A549 (cell line): ENCODE measurements around the gene COQ7. TPM values are rescaled to one million over a fixed set of nuclear protein-coding genes. Genes with fewer than 3 reads are reported as not detected.

Experiments
- ATAC-seq, 2 experiments: fragments of 200-7000 bp in 1 of 2; fragments of >200 bp in 1 of 2; cut with Nextera tagmentation in 1 of 2; cut with Tn5 transposase in 1 of 2; 3 replicates each; pipeline versions ENCODE4 v1.8.0 to v1.9.1; 2018 to 2020; ENCODE audit warnings: mild to moderate bottlenecking in 1 of 2, moderate library complexity in 1 of 2
- CTCF ChIA-PET: fragments of 300-600 bp; sonication (Branson Sonifier 250); formaldehyde crosslinking; extraction: SDS; loops from one replicate; lab custom pipeline; 2021; ENCODE audit warnings: antibody characterized with exemption, inconsistent platforms; lab: Yijun Ruan, JAX
- POLR2A ChIA-PET: fragments of 350-600 bp; formaldehyde crosslinking; extraction: SDS; loops from one replicate; lab custom pipeline; 2021; ENCODE audit warnings: antibody characterized with exemption, inconsistent platforms; lab: Yijun Ruan, JAX
- DNase-seq, 2 experiments: peaks; one replicate each; pipeline versions ENCODE4 v3.0.0 to v3.0.0-alpha.2; 2011 to 2016; ENCODE audit warnings: low read depth in 1 of 2, low spot score in 1 of 2
- FAIRE-seq: peaks from 2 replicates; lab custom pipeline; 2011; peaks lifted over from hg19 to GRCh38; lab: Jason Lieb, UNC
- H3K27ac ChIP-seq, 2 experiments: fragments of >200 bp; sonication (Bioruptor Twin); formaldehyde crosslinking; 3 replicates each; pipeline ENCODE4 v1.5.1; 2016 to 2017
- H3K4me1 ChIP-seq: fragments of >200 bp; sonication (Bioruptor Twin); formaldehyde crosslinking; 3 replicates; pipeline ENCODE4 v1.6.1; 2016
- H3K4me2 ChIP-seq: fragments of >200 bp; sonication (Bioruptor Twin); formaldehyde crosslinking; 3 replicates; pipeline ENCODE4 v1.6.1; 2016
- H3K4me3 ChIP-seq: fragments of >200 bp; sonication (Bioruptor Twin); formaldehyde crosslinking; 3 replicates; pipeline ENCODE4 v1.5.1; 2016
- H3K9me3 ChIP-seq: fragments of >200 bp; sonication (Bioruptor Twin); formaldehyde crosslinking; 3 replicates; pipeline ENCODE4 v1.6.1; 2016
- BHLHE40 ChIP-seq: IDR thresholded peaks from 2 replicates; pipeline ENCODE4 v1.6.1; 2012; ENCODE audit warnings: low read depth, low read length, inconsistent platforms
- CBX2 ChIP-seq: fragments of 200-600 bp; sonication (generic); IDR thresholded peaks from 2 replicates; pipeline ENCODE4 v1.6.1; 2016; ENCODE audit warnings: low read depth, mild to moderate bottlenecking, borderline replicate concordance
- CHD4 ChIP-seq: fragments of 200-600 bp; sonication (generic); IDR thresholded peaks from 2 replicates; pipeline ENCODE4 v1.6.1; 2016; ENCODE audit warnings: antibody characterized with exemption, mild to moderate bottlenecking, borderline replicate concordance
- CTCF ChIP-seq: fragments of >200 bp; sonication (Bioruptor Twin); formaldehyde crosslinking; IDR thresholded peaks from 3 replicates; pipeline ENCODE4 v1.5.1; 2016
- EHF ChIP-seq: fragments of 250-450 bp; sonication (Bioruptor Pico); IDR thresholded peaks from 2 replicates; pipeline ENCODE4 v1.5.0; 2020; ENCODE audit warnings: mild to moderate bottlenecking
- ESRRA ChIP-seq: fragments of 150-350 bp; IDR thresholded peaks from 2 replicates; pipeline ENCODE4 v1.6.1; 2014; ENCODE audit warnings: mild to moderate bottlenecking, low read length, borderline replicate concordance
- FOSB ChIP-seq: fragments of 250-450 bp; sonication (Bioruptor Pico); IDR thresholded peaks from 2 replicates; pipeline ENCODE4 v1.5.0; 2020; ENCODE audit warnings: mild to moderate bottlenecking, moderate library complexity
- FOSL2 ChIP-seq, 2 experiments: fragments of 450-650 bp in 1 of 2; fragments of >200 bp in 1 of 2; sonication (Bioruptor Twin) in 1 of 2; formaldehyde crosslinking; IDR thresholded peaks; 2 replicates each; pipeline versions ENCODE4 v1.5.0 to v1.6.1; 2016 to 2020; ENCODE audit warnings: mild to moderate bottlenecking in 1 of 2, moderate library complexity in 1 of 2
- FOXS1 ChIP-seq: fragments of 250-450 bp; sonication (Bioruptor Pico); IDR thresholded peaks from 2 replicates; pipeline ENCODE4 v1.5.0; 2020; ENCODE audit warnings: mild to moderate bottlenecking, moderate library complexity
- HES2 ChIP-seq: fragments of >200 bp; sonication (Bioruptor Twin); formaldehyde crosslinking; IDR thresholded peaks from 2 replicates; pipeline ENCODE4 v1.6.1; 2016
- HEYL ChIP-seq: fragments of 250-450 bp; sonication (Bioruptor Pico); IDR thresholded peaks from 2 replicates; pipeline ENCODE4 v1.8.0; 2021; ENCODE audit warnings: mild to moderate bottlenecking, moderate library complexity
- HOXB5 ChIP-seq: fragments of 250-450 bp; sonication (Bioruptor Pico); IDR thresholded peaks from 2 replicates; pipeline ENCODE4 v1.5.0; 2020; ENCODE audit warnings: mild to moderate bottlenecking, moderate library complexity
- JUNB ChIP-seq: fragments of >200 bp; sonication (Bioruptor Twin); formaldehyde crosslinking; IDR thresholded peaks from 2 replicates; pipeline ENCODE4 v1.6.1; 2016
- MAX ChIP-seq: IDR thresholded peaks from 2 replicates; pipeline ENCODE4 v1.6.1; 2012
- MAZ ChIP-seq: fragments of 150-350 bp; IDR thresholded peaks from 2 replicates; pipeline ENCODE4 v1.6.1; 2014; ENCODE audit warnings: antibody characterized with exemption, low read depth, low read length, borderline replicate concordance
- MYC ChIP-seq: IDR thresholded peaks from 2 replicates; pipeline ENCODE4 v1.6.1; 2012; ENCODE audit warnings: mild to moderate bottlenecking, inconsistent platforms, low read length, improper control_type of control experiment, borderline replicate concordance
- PBX3 ChIP-seq: IDR thresholded peaks from 2 replicates; pipeline ENCODE4 v1.6.1; 2012
- RFX5 ChIP-seq: fragments of 450-650 bp; IDR thresholded peaks from 2 replicates; pipeline ENCODE4 v1.7.1; 2014; ENCODE audit warnings: antibody characterized with exemption, mild to moderate bottlenecking, moderate library complexity
- SREBF2 ChIP-seq: fragments of 450-650 bp; IDR thresholded peaks from 2 replicates; pipeline ENCODE4 v1.6.1; 2014; ENCODE audit warnings: mild to moderate bottlenecking, moderate library complexity
- TFCP2L1 ChIP-seq: fragments of 250-450 bp; sonication (Bioruptor Pico); IDR thresholded peaks from 2 replicates; pipeline ENCODE4 v1.5.0; 2021; ENCODE audit warnings: mild to moderate bottlenecking
- TP53 ChIP-seq: fragments of 250-450 bp; sonication (Bioruptor Pico); IDR thresholded peaks from 2 replicates; pipeline ENCODE4 v1.5.0; 2021; ENCODE audit warnings: mild to moderate bottlenecking, moderate library complexity
- ZFP36 ChIP-seq: fragments of 450-650 bp; IDR thresholded peaks from 2 replicates; pipeline ENCODE4 v1.6.1; 2014; ENCODE audit warnings: borderline replicate concordance; ENCODE audit not compliant: partially characterized antibody
- WGBS: methylation state at CpG from one replicate; pipeline ENCODE4 v1.1.6; 2017; ENCODE audit errors: missing lambda C conversion rate; 5-methylcytosine and 5-hydroxymethylcytosine counted together
- polyA plus RNA-seq, 4 experiments: library from polyadenylated mRNA; depleted of rRNA in 3 of 4; stranded (reverse); fragments of >200 nt; fragmentation: RNase III in 1 of 4; extraction: RNeasy Plus Mini Kit Qiagen cat#74134 plus additional on column Dnase treatment in 1 of 4; gene quantifications; 2 replicates in 3 of 4; 3 replicates in 1 of 4; pipeline ENCODE4 v1.2.3, GENCODE V29; 2011 to 2017
- TF ChIP-seq, protein P1 (sequence below): fragments of 150-350 bp; IDR thresholded peaks from 2 replicates; pipeline ENCODE4 v1.6.1; 2014; ENCODE audit warnings: low read depth, mild to moderate bottlenecking, low read length
- TF ChIP-seq, protein P2 (sequence below): fragments of 250-450 bp; sonication (Bioruptor Pico); IDR thresholded peaks from 2 replicates; pipeline ENCODE4 v1.5.0; 2021; ENCODE audit warnings: mild to moderate bottlenecking, moderate library complexity, borderline replicate concordance
- TF ChIP-seq, protein P3 (sequence below): IDR thresholded peaks from 2 replicates; pipeline ENCODE4 v1.6.1; 2012; ENCODE audit warnings: low read depth, borderline replicate concordance
- TF ChIP-seq, protein P4 (sequence below): fragments of 250-450 bp; sonication (Bioruptor Pico); IDR thresholded peaks from 2 replicates; pipeline ENCODE4 v1.5.0; 2020; ENCODE audit warnings: low read depth, mild to moderate bottlenecking, moderate library complexity

Gene COQ7
- polyA plus RNA-seq, 2 of the 4 experiments (the other 2 are of a cell fraction), result 16.3 to 23.8 TPM

DNA sequence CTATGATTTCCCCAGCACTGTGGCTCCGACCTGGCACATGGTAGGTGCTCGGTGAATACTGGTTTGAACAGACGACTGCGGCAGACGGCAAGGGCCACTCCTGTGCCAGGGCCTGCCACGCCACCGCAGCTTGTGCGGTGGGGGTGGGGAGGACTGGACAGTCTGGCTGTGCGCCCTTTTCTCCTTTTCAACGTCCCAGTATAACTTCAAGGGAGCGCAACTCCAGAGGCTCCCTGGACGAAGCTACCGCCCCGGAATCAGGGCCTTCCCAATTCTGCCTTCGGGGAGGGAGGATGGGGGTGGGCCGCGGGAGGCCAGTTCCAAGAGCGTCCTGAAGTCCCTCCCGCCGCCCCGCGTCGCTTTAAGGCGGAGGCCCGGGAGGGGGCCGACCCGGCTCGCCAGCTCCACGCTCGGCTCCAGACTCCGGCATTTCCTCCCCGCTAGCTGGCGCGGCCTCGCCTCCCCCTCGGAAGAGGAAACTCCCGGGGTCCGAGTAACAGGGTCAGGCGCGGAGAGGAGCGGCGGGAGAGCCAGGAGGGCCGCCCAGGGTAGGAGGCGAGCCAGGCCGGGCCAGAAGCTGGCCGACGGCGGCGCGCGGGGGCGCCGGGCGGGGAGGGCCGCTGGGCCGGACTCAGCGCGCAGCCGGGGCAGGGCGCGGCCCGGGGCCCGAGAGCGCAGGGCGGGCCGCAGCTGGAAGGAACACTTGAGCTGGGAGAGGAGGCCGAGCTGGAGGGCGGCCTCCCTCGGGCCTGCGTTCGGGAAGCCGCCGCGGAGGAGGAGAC, 46.4 kb downstream of the COQ7 start, which contains the start of gene ITPRIPL2 (continued):
- TF ChIP-seq MAZ, result 0 out of 2 replicates have a peak, but pooled peaks have one; percentile 15
- TF ChIP-seq CBX2, result no peak
- no peak for TF ChIP-seq TFCP2L1 (CRISPR knock-in tag)
- 0 out of 2 replicates have a peak, but pooled peaks have one; percentile 43 for TF ChIP-seq HOXB5
- no peak for TF ChIP-seq CHD4

DNA sequence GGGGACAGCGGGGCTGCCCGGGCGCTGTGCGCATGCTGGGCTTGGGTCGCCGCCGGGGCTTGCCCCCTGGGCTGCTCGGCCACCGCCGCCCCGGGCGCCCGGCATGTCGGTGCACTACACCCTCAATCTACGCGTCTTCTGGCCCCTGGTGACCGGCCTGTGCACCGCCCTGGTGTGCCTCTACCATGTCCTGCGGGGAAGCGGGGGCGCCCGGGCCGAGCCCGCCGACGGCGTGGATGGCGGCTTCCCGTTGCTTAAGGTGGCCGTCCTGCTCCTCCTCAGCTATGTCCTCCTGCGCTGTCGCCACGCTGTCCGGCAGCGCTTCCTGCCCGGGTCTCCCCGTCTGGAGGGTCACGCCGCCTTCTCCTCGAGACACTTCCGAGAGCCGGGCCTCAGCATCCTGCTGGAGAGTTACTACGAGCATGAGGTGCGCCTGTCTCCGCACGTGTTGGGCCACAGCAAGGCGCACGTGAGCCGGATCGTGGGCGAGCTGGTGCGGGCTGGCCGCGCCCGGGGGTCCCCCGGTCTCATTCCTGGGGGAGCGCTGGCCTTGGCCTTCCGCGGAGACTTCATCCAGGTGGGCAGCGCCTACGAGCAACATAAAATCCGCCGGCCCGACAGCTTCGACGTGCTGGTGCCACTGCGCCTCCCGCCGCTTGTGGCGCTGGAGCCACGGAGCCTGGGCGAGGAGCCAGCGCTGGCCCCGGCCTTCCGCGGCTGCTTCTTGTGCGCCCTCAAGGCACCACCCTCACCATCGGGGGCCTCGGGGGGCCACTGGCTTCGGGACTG, 47.1 kb downstream of the COQ7 start:
- Histone ChIP-seq H3K4me3 (peak overlapping the region; percentile 67), H3K27ac (peak overlapping the region; percentile 92 to 96), H3K4me1 (peaks cover 75% of the 10 kb centered on the region), H3K9me3 (no peaks in the 10 kb centered on the region), H3K4me2 (peak overlapping the region; percentile 85)
- DNase-seq (peak; percentile 54 to 79), FAIRE-seq (no peak), ATAC-seq (peak; percentile 19 to 57)
- 47% methylated on average over 52 of the region's 80 CpGs for WGBS
- CTCF ChIA-PET, result interaction anchor here (0.5 to 12.5 kb wide), 9 partner anchors 9 to 382 kb away, joined by 3 to 114 read pairs (median 4); no protein-coding TSS in a partner anchor
- POLR2A ChIA-PET, result interaction anchor here (0.8 to 1.7 kb wide), 8 partner anchors 9 to 441 kb away, joined by 3 to 16 read pairs (median 4); partner anchors contain the start of genes ARL6IP1 and VPS35L
- no peak for TF ChIP-seq JUNB
- TF ChIP-seq, protein P1, sequence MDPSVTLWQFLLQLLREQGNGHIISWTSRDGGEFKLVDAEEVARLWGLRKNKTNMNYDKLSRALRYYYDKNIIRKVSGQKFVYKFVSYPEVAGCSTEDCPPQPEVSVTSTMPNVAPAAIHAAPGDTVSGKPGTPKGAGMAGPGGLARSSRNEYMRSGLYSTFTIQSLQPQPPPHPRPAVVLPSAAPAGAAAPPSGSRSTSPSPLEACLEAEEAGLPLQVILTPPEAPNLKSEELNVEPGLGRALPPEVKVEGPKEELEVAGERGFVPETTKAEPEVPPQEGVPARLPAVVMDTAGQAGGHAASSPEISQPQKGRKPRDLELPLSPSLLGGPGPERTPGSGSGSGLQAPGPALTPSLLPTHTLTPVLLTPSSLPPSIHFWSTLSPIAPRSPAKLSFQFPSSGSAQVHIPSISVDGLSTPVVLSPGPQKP, result no peak
- TF ChIP-seq, protein P2, sequence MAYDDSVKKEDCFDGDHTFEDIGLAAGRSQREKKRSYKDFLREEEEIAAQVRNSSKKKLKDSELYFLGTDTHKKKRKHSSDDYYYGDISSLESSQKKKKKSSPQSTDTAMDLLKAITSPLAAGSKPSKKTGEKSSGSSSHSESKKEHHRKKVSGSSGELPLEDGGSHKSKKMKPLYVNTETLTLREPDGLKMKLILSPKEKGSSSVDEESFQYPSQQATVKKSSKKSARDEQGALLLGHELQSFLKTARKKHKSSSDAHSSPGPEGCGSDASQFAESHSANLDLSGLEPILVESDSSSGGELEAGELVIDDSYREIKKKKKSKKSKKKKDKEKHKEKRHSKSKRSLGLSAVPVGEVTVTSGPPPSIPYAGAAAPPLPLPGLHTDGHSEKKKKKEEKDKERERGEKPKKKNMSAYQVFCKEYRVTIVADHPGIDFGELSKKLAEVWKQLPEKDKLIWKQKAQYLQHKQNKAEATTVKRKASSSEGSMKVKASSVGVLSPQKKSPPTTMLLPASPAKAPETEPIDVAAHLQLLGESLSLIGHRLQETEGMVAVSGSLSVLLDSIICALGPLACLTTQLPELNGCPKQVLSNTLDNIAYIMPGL (CRISPR knock-in tag), result peak; percentile 69; the same call in 1 of the 2 replicates
- TF ChIP-seq FOXS1, result no peak
- peak; percentile 99 for TF ChIP-seq MAX
- TF ChIP-seq BHLHE40, result peak; percentile 76
- peak; percentile 77; the same call in 1 of the 2 replicates for TF ChIP-seq TP53 (CRISPR knock-in tag)
- TF ChIP-seq PBX3, result no peak
- 0 out of 2 replicates have a peak, but pooled peaks have one; percentile 38 for TF ChIP-seq EHF
- no peak for TF ChIP-seq ZFP36
- TF ChIP-seq HOXB5, result peak; percentile 43; the same call in 1 of the 2 replicates
- TF ChIP-seq CTCF, result no peak
- no peak for TF ChIP-seq FOSL2 (IDR thresholded peaks at IDR 0.05)
- no peak for TF ChIP-seq FOSL2 (CRISPR knock-in tag; IDR thresholded peaks at IDR 0.05)
- no peak for TF ChIP-seq SREBF2
- TF ChIP-seq, protein P3, sequence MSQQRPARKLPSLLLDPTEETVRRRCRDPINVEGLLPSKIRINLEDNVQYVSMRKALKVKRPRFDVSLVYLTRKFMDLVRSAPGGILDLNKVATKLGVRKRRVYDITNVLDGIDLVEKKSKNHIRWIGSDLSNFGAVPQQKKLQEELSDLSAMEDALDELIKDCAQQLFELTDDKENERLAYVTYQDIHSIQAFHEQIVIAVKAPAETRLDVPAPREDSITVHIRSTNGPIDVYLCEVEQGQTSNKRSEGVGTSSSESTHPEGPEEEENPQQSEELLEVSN, result peak; percentile 97
- TF ChIP-seq HES2, result no peak
- TF ChIP-seq ESRRA, result no peak
- TF ChIP-seq RFX5, result no peak
- 0 out of 2 replicates have a peak, but pooled peaks have one; percentile 9 for TF ChIP-seq FOSB (CRISPR knock-in tag)
- TF ChIP-seq, protein P4, sequence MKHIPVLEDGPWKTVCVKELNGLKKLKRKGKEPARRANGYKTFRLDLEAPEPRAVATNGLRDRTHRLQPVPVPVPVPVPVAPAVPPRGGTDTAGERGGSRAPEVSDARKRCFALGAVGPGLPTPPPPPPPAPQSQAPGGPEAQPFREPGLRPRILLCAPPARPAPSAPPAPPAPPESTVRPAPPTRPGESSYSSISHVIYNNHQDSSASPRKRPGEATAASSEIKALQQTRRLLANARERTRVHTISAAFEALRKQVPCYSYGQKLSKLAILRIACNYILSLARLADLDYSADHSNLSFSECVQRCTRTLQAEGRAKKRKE, result peak; percentile 87
- TF ChIP-seq HEYL (CRISPR knock-in tag), result no peak
- TF ChIP-seq MYC, result peak; percentile 68; the same call in 1 of the 2 replicates
